OCI-LY7 (cell line): ENCODE results near the gene DYNC1I1.

Source experiments
- EZH2phosphoT487 ChIP-seq: fragments of 200-600 bp; sonication (generic); IDR thresholded peaks from 2 replicates; pipeline ENCODE4 v1.6.1; 2018; ENCODE audit warnings: low read depth, borderline replicate concordance, mild to moderate bottlenecking, mixed run types, antibody characterized with exemption, low read length, moderate library complexity, mixed read lengths
- TF ChIP-seq, protein P1 (sequence below): fragments of 200-600 bp; sonication (generic); conservative IDR thresholded peaks from 2 replicates; pipeline ENCODE4 v1.5.1; 2014; ENCODE audit warnings: mild to moderate bottlenecking, antibody characterized with exemption, low read length, moderate library complexity, mixed read lengths

DNA sequence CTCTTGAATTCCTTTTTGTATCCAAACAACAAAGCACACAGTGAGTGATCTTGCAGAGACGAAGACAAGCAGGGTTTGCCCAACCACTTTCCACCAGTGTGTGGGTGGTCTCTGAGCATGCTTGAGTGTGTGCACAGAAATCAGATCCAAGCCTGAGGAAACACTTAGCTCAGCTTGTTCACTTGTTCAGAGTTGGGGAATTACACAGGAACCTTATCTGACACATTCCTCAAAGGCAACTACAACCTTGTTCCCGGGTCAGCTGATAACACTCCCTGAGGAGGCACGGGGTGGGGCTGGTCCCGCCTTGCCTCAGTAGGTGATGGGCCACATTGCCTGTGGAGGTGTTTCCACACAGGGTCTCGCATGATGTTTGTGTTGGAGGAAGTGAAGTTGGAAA is 216.9 kb downstream of the DYNC1I1 start:
- TF ChIP-seq, protein P1, sequence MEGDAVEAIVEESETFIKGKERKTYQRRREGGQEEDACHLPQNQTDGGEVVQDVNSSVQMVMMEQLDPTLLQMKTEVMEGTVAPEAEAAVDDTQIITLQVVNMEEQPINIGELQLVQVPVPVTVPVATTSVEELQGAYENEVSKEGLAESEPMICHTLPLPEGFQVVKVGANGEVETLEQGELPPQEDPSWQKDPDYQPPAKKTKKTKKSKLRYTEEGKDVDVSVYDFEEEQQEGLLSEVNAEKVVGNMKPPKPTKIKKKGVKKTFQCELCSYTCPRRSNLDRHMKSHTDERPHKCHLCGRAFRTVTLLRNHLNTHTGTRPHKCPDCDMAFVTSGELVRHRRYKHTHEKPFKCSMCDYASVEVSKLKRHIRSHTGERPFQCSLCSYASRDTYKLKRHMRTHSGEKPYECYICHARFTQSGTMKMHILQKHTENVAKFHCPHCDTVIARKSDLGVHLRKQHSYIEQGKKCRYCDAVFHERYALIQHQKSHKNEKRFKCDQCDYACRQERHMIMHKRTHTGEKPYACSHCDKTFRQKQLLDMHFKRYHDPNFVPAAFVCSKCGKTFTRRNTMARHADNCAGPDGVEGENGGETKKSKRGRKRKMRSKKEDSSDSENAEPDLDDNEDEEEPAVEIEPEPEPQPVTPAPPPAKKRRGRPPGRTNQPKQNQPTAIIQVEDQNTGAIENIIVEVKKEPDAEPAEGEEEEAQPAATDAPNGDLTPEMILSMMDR: no peak
- TF ChIP-seq EZH2phosphoT487: no peak
